HepG2 (cell line): ENCODE measurements around the gene CDK14. TPM values are rescaled to one million over a fixed set of nuclear protein-coding genes. Genes with fewer than 3 reads are reported as not detected.

Experiments
- ATAC-seq: fragments of 200-7000 bp; cut with Tn5 transposase; 3 replicates; pipeline ENCODE4 v1.9.1; 2020; ENCODE audit warnings: mild to moderate bottlenecking, moderate library complexity
- BruUV-seq: library from RNA; stranded (reverse); fragments of 400-500 nt; replicated peaks from 2 replicates; lab custom pipeline; 2021; lab: Mats Ljungman, UMichigan
- CTCF ChIA-PET: fragments of 300-600 bp; formaldehyde crosslinking; extraction: SDS; loops from one replicate; lab custom pipeline; 2021; ENCODE audit warnings: low total read pairs, inconsistent platforms, low intra/inter-chr PET ratio; lab: Yijun Ruan, JAX
- POLR2A ChIA-PET: fragments of 350-600 bp; sonication (Branson Sonifier 250); formaldehyde crosslinking; loops from one replicate; lab custom pipeline; 2020; ENCODE audit warnings: antibody characterized with exemption, inconsistent platforms; lab: Yijun Ruan, JAX
- DNase-seq: peaks from one replicate; pipeline ENCODE4 v3.0.0-alpha.2; 2015; ENCODE audit warnings: low spot score
- FAIRE-seq: peaks from 3 replicates; lab custom pipeline; 2011; peaks lifted over from hg19 to GRCh38; lab: Jason Lieb, UNC
- H2AFZ ChIP-seq: one replicate; pipeline ENCODE4 v1.6.1; 2011; ENCODE audit warnings: low read length, inconsistent platforms
- H3K27ac ChIP-seq: fragments of 300-600 bp; 3 replicates; pipeline ENCODE4 v1.8.0; 2011; ENCODE audit warnings: mixed run types, mild to moderate bottlenecking, mixed read lengths, low read length, inconsistent platforms; ENCODE audit not compliant: insufficient read depth; ENCODE audit errors: extremely low read length
- H3K27me3 ChIP-seq, 2 experiments: fragments of 200-600 bp in 1 of 2; 2 replicates in 1 of 2; 3 replicates in 1 of 2; pipeline versions ENCODE4 v1.6.0 to v1.8.0; 2011; ENCODE audit warnings: low read length in 2 of 2, mild to moderate bottlenecking in 2 of 2, moderate library complexity in 2 of 2, inconsistent platforms in 1 of 2; ENCODE audit not compliant: insufficient read depth in 2 of 2, control insufficient read depth in 1 of 2
- H3K36me3 ChIP-seq, 2 experiments: fragments of 200-600 bp in 1 of 2; replicated peaks in 1 of 2; 2 replicates in 1 of 2; 3 replicates in 1 of 2; pipeline versions ENCODE4 v1.5.1 to v1.8.0; 2011; ENCODE audit warnings: low read length in 2 of 2, inconsistent platforms in 1 of 2; ENCODE audit not compliant: insufficient read depth in 2 of 2, control insufficient read depth in 1 of 2
- H3K4me1 ChIP-seq: 2 replicates; pipeline ENCODE4 v1.5.1; 2012; ENCODE audit warnings: low read length, inconsistent platforms; ENCODE audit not compliant: insufficient read depth
- H3K4me2 ChIP-seq: 2 replicates; pipeline ENCODE4 v1.6.0; 2011; ENCODE audit warnings: low read depth, low read length, inconsistent platforms
- H3K4me3 ChIP-seq, 3 experiments: fragments of 200-600 bp in 1 of 3; sonication (generic), shearing (Covaris generic) in 1 of 3; replicated peaks in 1 of 3; 2 replicates each; pipeline ENCODE4 v1.5.1; 2011 to 2016; ENCODE audit warnings: low read length in 3 of 3, inconsistent platforms in 2 of 3, low read depth in 2 of 3, mild to moderate bottlenecking in 2 of 3, control low read depth in 1 of 3, mixed read lengths in 1 of 3; ENCODE audit not compliant: insufficient read depth in 1 of 3
- H3K79me2 ChIP-seq: one replicate; pipeline ENCODE4 v1.6.1; 2011; ENCODE audit warnings: low read length, inconsistent platforms; ENCODE audit not compliant: insufficient read depth
- H3K9ac ChIP-seq: 2 replicates; pipeline ENCODE4 v1.6.0; 2011; ENCODE audit warnings: mild to moderate bottlenecking, low read depth, low read length, inconsistent platforms; ENCODE audit not compliant: insufficient read depth
- H3K9me3 ChIP-seq: 2 replicates; pipeline ENCODE4 v1.5.1; 2012; ENCODE audit warnings: mild to moderate bottlenecking, low read length
- H4K20me1 ChIP-seq: 2 replicates; pipeline ENCODE4 v1.6.0; 2011; ENCODE audit warnings: inconsistent platforms, mild to moderate bottlenecking, low read length, moderate library complexity; ENCODE audit not compliant: insufficient read depth
- CBX5 ChIP-seq: sonication (generic); formaldehyde crosslinking; IDR thresholded peaks from 2 replicates; pipeline ENCODE4 v1.4.0; 2020; ENCODE audit warnings: missing genetic modification reagents, borderline replicate concordance
- FUBP1 ChIP-seq: sonication (generic); formaldehyde crosslinking; IDR thresholded peaks from 2 replicates; pipeline ENCODE4 v1.5.1; 2020; ENCODE audit warnings: missing genetic modification reagents, mild to moderate bottlenecking, borderline replicate concordance
- GMEB2 ChIP-seq: IDR thresholded peaks from 2 replicates; pipeline ENCODE4 v1.6.1; 2016; ENCODE audit warnings: missing biosample characterization, missing genetic modification reagents, low read depth
- REST ChIP-seq, 2 experiments: IDR thresholded peaks; 2 replicates each; pipeline ENCODE4 v1.6.1; 2011 to 2012; ENCODE audit warnings: low read length in 2 of 2, borderline replicate concordance in 1 of 2, low read depth in 1 of 2, mild to moderate bottlenecking in 1 of 2, moderate library complexity in 1 of 2
- RFXANK ChIP-seq: IDR thresholded peaks from 2 replicates; pipeline ENCODE4 v1.6.1; 2016
- TFDP2 ChIP-seq: sonication (generic); formaldehyde crosslinking; IDR thresholded peaks from 2 replicates; pipeline ENCODE4 v1.4.0; 2020; ENCODE audit warnings: missing genetic modification reagents
- UBTF ChIP-seq: sonication (generic); formaldehyde crosslinking; IDR thresholded peaks from 2 replicates; pipeline ENCODE4 v1.4.0; 2020; ENCODE audit warnings: mild to moderate bottlenecking, missing genetic modification reagents
- ZFY ChIP-seq: sonication (generic); formaldehyde crosslinking; IDR thresholded peaks from 2 replicates; pipeline ENCODE4 v1.4.0; 2020; ENCODE audit warnings: missing genetic modification reagents
- ZNF205 ChIP-seq: IDR thresholded peaks from 2 replicates; pipeline ENCODE4 v1.6.1; 2018; ENCODE audit warnings: missing biosample characterization, missing genetic modification reagents
- ZNF607 ChIP-seq: sonication (generic); formaldehyde crosslinking; IDR thresholded peaks from 2 replicates; pipeline ENCODE4 v1.5.1; 2020; ENCODE audit warnings: missing genetic modification reagents, mild to moderate bottlenecking, borderline replicate concordance
- ZNF704 ChIP-seq: sonication (generic); formaldehyde crosslinking; IDR thresholded peaks from 2 replicates; pipeline ENCODE4 v1.8.1; 2023; ENCODE audit warnings: mild to moderate bottlenecking, inconsistent platforms, moderate library complexity, missing genetic modification reagents, borderline replicate concordance
- WGBS: methylation state at CpG from one replicate; pipeline ENCODE4 v1.1.6; 2017; ENCODE audit warnings: low lambda C conversion rate; 5-methylcytosine and 5-hydroxymethylcytosine counted together
- in situ Hi-C: cut with HindIII; loops from 2 replicates; pipeline ENCODE4 v1.10.0; 2017; ENCODE audit warnings: low pct_unique_long_range_greater_than_20kb; ENCODE audit not compliant: extremely low pct_ligation_motif_present
- intact Hi-C: fragments of 100-400 bp; cut with micrococcal nuclease; formaldehyde crosslinking; loops from one replicate; pipeline ENCODE4 v1.10.0; 2022; ENCODE audit not compliant: unreplicated experiment
- polyA plus RNA-seq, 8 experiments: library from polyadenylated mRNA; depleted of rRNA in 3 of 8; stranded (reverse) in 7 of 8; unstranded in 1 of 8; fragments of >200 nt; fragmentation: Illumina TruSeq in 4 of 8; extraction: Trizol in 4 of 8; gene quantifications; 2 replicates each; pipeline versions ENCODE4 v1.2.1 to v1.2.3, GENCODE V29; 2011 to 2016; ENCODE audit warnings: low read depth in 4 of 8, missing spikeins in 1 of 8, mixed read lengths in 1 of 8; ENCODE audit not compliant: insufficient read depth in 1 of 8
- total RNA-seq, 5 experiments: library from RNA; depleted of rRNA; stranded (reverse); fragments of >200 nt; fragmentation: Illumina TruSeq; extraction: Trizol; gene quantifications; 2 replicates each; pipeline ENCODE4 v1.2.3, GENCODE V29; 2016; ENCODE audit warnings: low read depth in 1 of 5

Gene CDK14
- total and polyA plus RNA-seq, 2 of the 13 experiments (the other 11 are each of a cell fraction or from before 2014, with no cell fraction given), result 0.26 to 0.71 TPM

GRCh38 chr7:91201442-91202113 lies 605.5 kb downstream of the CDK14 start:
- H3K4me3 ChIP-seq, result no peak overlapping the region
- H3K79me2 ChIP-seq, result no peaks in the 10 kb centered on the region
- CTCF ChIA-PET, result no interaction called here
- H4K20me1 ChIP-seq, result no peaks in the 10 kb centered on the region
- FAIRE-seq (no peak), ATAC-seq (no peak), DNase-seq (no peak)
- H3K4me2 ChIP-seq, result no peak overlapping the region
- POLR2A ChIA-PET, result no interaction called here
- BruUV-seq, result no TSS peak
- intact Hi-C loops, result no loop called here
- in situ Hi-C loops, result no loop called here
- H3K9ac ChIP-seq, result no peak overlapping the region
- no peaks in the 10 kb centered on the region for H3K4me1 ChIP-seq
- no peak overlapping the region for H2AFZ ChIP-seq
- no peaks in the 10 kb centered on the region for H3K27me3 ChIP-seq
- WGBS, result 33% methylated on average over 9 of the region's 9 CpGs
- H3K9me3 ChIP-seq, result no peaks in the 10 kb centered on the region
- H3K36me3 ChIP-seq, result no peaks in the 10 kb centered on the region
- H3K27ac ChIP-seq, result no peak overlapping the region
- TF ChIP-seq RFXANK (CRISPR knock-in tag), result no peak
- TF ChIP-seq REST (IDR thresholded peaks at IDR 0.05; ENCODE audit: borderline replicate concordance in 1 of 2, low read depth in 1 of 2, low read length in 2 of 2), result no peak
- no peak for TF ChIP-seq ZFY (CRISPR knock-in tag)
- TF ChIP-seq GMEB2 (CRISPR knock-in tag), result no peak
- TF ChIP-seq ZNF205 (CRISPR knock-in tag), result no peak
- TF ChIP-seq CBX5 (CRISPR knock-in tag), result no peak
- no peak for TF ChIP-seq ZNF704
- no peak for TF ChIP-seq UBTF (CRISPR knock-in tag)
- TF ChIP-seq FUBP1, result no peak
- TF ChIP-seq TFDP2 (CRISPR knock-in tag), result no peak
- no peak for TF ChIP-seq ZNF607 (CRISPR knock-in tag)
